Astrocyte (in vitro differentiated cells and primary cell): Measurements from ENCODE around the gene TMTC2.

Experiments used
- EZH2 ChIP-seq: IDR thresholded peaks from 2 replicates; pipeline ENCODE4 v1.6.1; 2012; ENCODE audit warnings: mild to moderate bottlenecking, low read length, inconsistent platforms; ENCODE audit not compliant: insufficient read depth
- TF ChIP-seq, protein P1 (sequence below): IDR thresholded peaks from 2 replicates; pipeline ENCODE4 v1.5.1; 2011; ENCODE audit warnings: low read depth, mild to moderate bottlenecking, inconsistent platforms, low read length, moderate library complexity; ENCODE audit not compliant: insufficient read depth

DNA sequence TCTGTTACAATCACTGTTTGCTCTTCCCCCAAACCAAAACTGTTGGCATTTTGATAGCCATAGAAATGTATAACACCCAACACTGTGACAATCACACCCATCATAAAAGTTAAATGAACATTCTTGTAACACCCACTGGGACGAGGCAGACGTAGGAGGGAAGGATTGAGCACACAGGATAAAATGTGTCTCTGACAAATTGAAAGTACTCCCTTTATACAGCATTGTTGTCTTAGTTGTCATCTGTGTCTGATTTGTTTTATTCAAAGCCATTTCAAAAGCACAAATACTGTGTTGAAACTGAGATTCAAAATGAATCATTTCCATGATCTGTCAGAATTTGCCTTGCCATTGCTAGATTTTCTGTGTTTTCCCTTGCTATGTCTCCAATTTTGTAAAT is 436.3 kb downstream of the TMTC2 start:
- TF ChIP-seq, protein P1, sequence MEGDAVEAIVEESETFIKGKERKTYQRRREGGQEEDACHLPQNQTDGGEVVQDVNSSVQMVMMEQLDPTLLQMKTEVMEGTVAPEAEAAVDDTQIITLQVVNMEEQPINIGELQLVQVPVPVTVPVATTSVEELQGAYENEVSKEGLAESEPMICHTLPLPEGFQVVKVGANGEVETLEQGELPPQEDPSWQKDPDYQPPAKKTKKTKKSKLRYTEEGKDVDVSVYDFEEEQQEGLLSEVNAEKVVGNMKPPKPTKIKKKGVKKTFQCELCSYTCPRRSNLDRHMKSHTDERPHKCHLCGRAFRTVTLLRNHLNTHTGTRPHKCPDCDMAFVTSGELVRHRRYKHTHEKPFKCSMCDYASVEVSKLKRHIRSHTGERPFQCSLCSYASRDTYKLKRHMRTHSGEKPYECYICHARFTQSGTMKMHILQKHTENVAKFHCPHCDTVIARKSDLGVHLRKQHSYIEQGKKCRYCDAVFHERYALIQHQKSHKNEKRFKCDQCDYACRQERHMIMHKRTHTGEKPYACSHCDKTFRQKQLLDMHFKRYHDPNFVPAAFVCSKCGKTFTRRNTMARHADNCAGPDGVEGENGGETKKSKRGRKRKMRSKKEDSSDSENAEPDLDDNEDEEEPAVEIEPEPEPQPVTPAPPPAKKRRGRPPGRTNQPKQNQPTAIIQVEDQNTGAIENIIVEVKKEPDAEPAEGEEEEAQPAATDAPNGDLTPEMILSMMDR, result no peak
- no peak for TF ChIP-seq EZH2
